NCI-H2227 (cell line): Measurements from ENCODE around the gene NUDC.
"Not testable (repeated sequence)": the region's sequence is repeated elsewhere in the genome, so short reads cannot be mapped to it uniquely, and the experiment has no call there.

Experiments used
- DNase-seq: peaks from one replicate; lab custom pipeline; 2025; ENCODE audit not compliant: unreplicated experiment; lab: John Stamatoyannopoulos, UW

NUDC gene

DNA sequence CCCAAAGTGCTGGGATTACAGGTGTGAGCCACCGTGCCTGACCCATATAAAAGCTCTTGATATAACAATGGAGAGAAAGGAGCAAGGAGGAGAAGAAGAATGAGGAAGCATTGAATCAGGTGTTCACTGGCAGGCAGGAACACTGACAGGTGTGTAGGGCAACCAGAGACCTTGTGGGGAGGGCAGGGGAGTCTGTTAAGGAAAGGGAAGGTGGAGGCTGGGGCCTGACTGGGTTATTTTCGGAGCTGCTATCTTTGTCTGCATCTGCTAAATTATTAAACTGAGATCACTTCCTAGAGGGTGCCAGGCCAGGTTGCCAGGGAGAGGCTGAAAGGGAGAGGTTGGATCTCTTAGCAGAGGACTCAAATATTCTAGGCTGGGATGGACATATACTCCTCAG is 65.1 kb downstream of the NUDC start:
- DNase-seq = no peak

DNA sequence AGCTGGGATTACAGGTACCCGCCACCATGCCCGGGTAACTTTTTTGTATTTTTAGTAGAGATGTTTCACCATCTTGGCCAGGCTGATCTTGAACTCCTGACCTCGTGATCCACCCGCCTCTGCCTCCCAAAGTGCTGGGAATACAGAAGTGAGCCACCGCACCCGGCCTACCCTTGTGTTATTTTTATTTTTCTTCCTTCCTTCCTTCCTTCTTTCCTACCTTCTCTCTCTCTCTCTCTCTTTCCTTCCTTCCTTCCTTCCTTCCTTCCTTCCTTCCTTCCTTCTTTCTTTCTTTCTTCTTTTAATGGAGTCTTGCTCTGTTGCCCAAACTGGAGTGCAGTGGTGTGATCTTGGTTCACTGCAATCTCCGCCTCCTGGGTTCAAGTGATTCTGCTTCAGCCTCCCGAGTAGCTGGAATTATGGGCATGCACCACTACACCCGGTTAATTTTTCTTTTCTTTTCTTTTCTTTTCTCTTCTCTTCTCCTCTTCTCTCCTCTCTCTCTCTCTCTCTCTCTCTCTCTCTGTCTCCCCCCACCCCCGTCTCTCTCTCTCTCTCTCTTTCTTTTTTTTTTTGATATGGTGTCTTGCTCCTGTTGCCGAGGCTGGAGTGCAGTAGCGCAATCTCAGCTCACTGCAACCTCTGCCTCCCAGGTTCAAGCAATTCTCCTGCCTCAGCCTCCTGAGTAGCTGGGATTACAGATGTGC is 68.0 kb downstream of the NUDC start:
- not testable (repeated sequence) for DNase-seq

DNA sequence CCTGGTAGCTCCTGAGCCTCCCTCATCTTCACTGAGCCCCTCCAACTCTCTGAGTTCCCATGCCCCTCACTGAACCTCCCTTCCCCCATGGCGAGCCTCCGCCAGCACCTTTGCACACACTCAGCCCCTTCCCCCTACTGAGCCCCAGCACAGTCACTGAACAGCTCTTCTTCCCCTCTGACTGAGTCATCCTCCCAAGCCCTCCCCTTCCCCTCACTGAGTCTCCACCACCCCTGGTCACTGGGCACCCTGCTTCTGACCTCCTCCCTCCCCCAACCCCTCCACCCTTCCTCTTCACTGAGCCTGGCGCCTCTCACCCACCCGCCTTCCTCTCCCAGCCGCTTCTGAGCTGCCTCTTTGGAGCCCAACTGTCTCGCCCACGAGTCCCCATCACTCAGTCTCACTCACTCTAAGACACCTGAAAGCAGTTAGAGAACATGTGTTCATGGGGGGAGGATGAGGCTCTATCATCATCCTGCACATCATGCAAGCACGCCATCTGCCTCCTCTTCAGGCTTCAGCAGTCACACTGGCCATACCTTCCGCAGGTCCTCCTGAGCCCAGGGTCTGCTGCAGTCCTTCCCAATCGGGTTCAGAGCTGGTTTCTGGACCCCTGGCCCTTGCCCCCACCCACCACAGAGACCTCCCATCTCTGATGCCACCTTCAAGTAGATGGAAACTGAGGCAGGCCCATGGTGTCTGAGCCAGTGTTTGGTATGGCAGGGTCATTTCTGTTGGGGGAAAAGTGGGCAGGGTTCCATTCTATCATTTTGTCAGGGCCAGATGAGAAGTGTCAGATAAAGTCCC is 70.0 kb downstream of the NUDC start:
- DNase-seq = no peak

DNA sequence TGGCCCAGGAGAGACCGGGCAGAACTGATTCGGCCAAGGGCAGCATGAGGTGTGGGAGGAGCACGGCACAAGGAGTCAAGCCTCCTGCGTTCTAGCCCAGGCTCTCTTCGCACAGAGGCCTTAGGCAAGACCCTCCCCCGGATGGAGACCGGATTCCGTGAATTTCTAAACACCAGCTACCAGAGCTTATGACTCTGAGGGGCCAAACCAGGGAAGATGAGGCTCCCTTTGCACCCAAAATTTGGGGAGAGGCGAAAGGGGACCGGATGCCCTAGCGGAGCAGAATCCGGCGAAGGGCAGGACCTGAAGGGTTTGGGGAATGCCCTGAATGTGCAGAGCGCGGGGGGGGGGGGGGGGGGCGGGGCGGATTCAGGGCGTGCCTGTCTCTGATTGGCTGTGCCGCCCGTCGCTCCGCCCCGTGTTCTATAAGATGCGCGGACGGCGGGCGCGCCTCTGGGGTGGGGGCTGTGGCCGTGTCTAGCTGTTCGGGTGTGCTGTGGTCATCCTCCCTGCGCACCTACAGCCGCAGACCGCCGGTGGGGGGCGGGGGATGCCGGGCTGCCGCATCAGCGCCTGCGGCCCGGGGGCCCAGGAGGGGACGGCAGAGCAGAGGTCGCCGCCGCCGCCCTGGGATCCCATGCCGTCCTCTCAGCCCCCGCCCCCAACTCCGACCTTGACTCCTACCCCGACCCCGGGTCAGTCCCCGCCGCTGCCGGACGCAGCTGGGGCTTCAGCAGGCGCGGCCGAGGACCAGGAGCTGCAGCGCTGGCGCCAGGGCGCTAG is 71.9 kb downstream of the NUDC start, which contains the start of gene TRNP1:
TRNP1 (plus strand) TSS at position 456 of the 783 bp plus-strand sequence; CDS start at position 551, 95 bp downstream.
- DNase-seq = peak; percentile 90

DNA sequence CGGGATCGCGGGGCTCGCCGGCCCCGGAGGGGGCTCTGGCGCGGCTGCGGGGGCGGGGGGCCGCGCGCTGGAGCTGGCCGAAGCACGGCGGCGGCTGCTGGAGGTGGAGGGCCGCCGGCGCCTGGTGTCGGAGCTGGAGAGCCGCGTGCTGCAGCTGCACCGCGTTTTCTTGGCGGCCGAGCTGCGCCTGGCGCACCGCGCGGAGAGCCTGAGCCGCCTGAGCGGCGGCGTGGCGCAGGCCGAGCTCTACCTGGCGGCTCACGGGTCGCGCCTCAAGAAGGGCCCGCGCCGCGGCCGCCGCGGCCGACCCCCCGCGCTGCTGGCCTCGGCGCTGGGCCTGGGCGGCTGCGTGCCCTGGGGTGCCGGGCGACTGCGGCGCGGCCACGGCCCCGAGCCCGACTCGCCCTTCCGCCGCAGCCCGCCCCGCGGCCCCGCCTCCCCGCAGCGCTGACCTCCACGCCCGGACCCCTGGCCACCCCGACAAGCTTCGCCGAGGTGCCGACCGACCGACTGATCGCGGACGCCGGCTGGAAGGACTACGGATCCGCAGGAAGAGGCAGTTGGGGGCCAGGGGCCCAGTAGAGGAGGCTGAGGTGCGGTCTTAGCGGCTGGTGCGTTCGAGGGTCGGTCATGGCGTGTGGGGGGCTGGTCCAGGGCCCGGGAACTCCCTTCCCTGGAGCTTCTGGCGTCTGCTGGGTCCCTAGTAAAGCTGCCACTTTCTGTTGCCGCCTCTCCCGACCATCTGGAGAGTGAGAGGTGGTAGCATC is 72.7 kb downstream of the NUDC start:
- DNase-seq = peak; percentile 68

DNA sequence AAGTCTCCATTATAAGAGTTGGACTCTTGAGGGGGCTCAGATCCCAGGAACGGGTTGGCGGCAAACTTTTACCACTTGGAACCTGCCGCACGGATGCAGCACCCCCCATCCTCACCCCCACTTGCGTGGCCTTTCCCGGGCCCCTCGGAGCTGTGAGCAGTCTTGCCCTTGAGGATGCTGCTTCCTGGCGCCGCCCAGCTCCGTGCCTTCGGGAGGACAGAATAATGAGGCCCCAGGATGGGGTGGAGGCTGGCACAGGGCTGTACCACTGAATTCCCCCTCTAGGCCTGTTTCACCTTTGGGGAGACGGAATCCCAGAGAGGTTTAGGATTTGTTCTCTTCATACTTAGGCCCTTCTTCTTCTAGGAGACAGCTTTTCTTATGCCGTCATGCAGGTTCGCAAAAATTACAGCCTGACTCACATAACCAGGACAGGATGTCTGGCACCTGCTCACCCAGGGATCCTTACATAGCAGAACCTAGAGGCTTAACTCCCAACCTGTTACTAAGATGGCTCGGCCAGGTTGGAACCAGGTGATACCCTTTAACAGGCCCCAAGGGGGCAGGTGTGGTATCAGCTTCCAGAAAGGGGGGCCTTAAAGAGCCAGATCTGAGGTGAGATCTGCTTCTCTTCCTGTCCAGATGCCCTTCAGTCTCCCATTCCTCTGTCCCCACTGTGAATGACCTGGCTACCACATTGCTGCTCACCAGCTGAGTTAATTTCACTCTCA is 73.4 kb downstream of the NUDC start:
- peak; percentile 38 for DNase-seq

DNA sequence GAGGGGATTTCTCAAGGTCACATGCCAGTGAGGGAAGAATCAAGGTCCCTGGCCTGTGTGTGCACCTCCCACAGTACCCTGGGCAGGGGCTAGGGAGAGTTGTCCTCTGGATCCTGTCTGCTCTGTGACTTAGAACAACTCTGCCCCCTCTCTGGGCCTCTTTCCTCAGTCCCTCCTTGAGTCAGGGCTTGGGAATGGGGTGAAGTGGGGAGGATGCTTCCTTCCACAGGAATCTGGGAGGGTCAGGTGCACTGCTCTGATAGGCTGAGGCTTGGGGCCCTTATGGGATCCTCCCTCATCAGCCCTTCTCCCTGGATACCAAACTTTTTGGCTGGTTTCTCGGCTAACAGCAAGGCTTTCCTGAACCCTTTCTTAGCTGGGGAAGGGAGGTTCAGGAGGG is 74.5 kb downstream of the NUDC start:
- no peak for DNase-seq
